Activated T-helper 2 cell treated with anti-CD3 and anti-CD28 coated beads, Interferon-gamma antibody, Interleukin-2, Interleukin-4, amounts not matched to agents 10 μg/mL and 5 μg/mL and 100 μg/mL, durations not matched to agents 14 hours and 24 hours and 36 hours (primary cell): Measurements from ENCODE around the gene CCBE1. TPM values are rescaled to one million over a fixed set of nuclear protein-coding genes. Genes with fewer than 3 reads are reported as not detected.

Experiments
- DNase-seq: peaks from one replicate; pipeline ENCODE4 v3.0.0; 2021; ENCODE audit warnings: low spot score
- H3K27ac Mint-ChIP-seq: one replicate; pipeline ENCODE4 v1.8.0; 2021; ENCODE audit warnings: mixed read lengths
- H3K27me3 Mint-ChIP-seq: one replicate; pipeline ENCODE4 v1.8.0; 2021; ENCODE audit warnings: low read depth, mixed read lengths
- H3K36me3 Mint-ChIP-seq: one replicate; pipeline ENCODE4 v1.8.0; 2021; ENCODE audit warnings: low read depth, mixed read lengths
- H3K4me1 Mint-ChIP-seq: one replicate; pipeline ENCODE4 v1.8.0; 2021; ENCODE audit warnings: low read depth, mixed read lengths
- H3K4me3 Mint-ChIP-seq: one replicate; pipeline ENCODE4 v1.8.0; 2021; ENCODE audit warnings: low read depth, mild to moderate bottlenecking, moderate library complexity, mixed read lengths
- H3K9me3 Mint-ChIP-seq: one replicate; pipeline ENCODE4 v1.8.0; 2021; ENCODE audit warnings: mixed read lengths
- intact Hi-C: fragments of 100-400 bp; cut with micrococcal nuclease; formaldehyde crosslinking; loops from one replicate; pipeline ENCODE4 v1.15.1; 2023
- total RNA-seq: library from RNA; stranded (reverse); gene quantifications from 2 replicates; pipeline ENCODE4 v1.2.3, GENCODE V29; 2022

CCBE1 gene
- total RNA-seq, 1 donor from 2014 or later = not detected

GRCh38 chr18:59484561-59485328, 212.5 kb downstream of the CCBE1 start:
- H3K9me3 Mint-ChIP-seq = no peaks in the 10 kb centered on the region
- H3K27ac Mint-ChIP-seq = no peak overlapping the region
- H3K4me3 Mint-ChIP-seq = no peak overlapping the region
- no peaks in the 10 kb centered on the region for H3K27me3 Mint-ChIP-seq
- H3K36me3 Mint-ChIP-seq = no peaks in the 10 kb centered on the region
- DNase-seq = no peak
- no peaks in the 10 kb centered on the region for H3K4me1 Mint-ChIP-seq
- intact Hi-C loops = no loop called here

- peaks cover 2% of the 10 kb centered on the region for H3K27me3 Mint-ChIP-seq
- intact Hi-C loops = no loop called here
- H3K36me3 Mint-ChIP-seq = no peaks in the 10 kb centered on the region
- no peak overlapping the region for H3K27ac Mint-ChIP-seq
- H3K4me1 Mint-ChIP-seq = no peaks in the 10 kb centered on the region
- no peak overlapping the region for H3K4me3 Mint-ChIP-seq
- DNase-seq = no peak
- no peaks in the 10 kb centered on the region for H3K9me3 Mint-ChIP-seq
Observed at GRCh38 chr18:59484131-59484530, 213.1 kb downstream of the CCBE1 start.

GRCh38 chr18:59481436-59481835, 215.8 kb downstream of the CCBE1 start:
- Mint-ChIP-seq H3K4me3 (no peak overlapping the region), H3K27ac (no peak overlapping the region), H3K4me1 (no peaks in the 10 kb centered on the region), H3K36me3 (no peaks in the 10 kb centered on the region), H3K27me3 (peaks cover 2% of the 10 kb centered on the region), H3K9me3 (no peaks in the 10 kb centered on the region)
- intact Hi-C loops = no loop called here
- no peak for DNase-seq

GRCh38 chr18:59479776-59480175, 217.4 kb downstream of the CCBE1 start:
- H3K9me3 Mint-ChIP-seq = no peaks in the 10 kb centered on the region
- DNase-seq = no peak

GRCh38 chr18:59478591-59478990, 218.6 kb downstream of the CCBE1 start:
- no peaks in the 10 kb centered on the region for H3K4me1 Mint-ChIP-seq
- intact Hi-C loops = no loop called here
- no peak for DNase-seq
- H3K27ac Mint-ChIP-seq = no peak overlapping the region
- H3K36me3 Mint-ChIP-seq = no peaks in the 10 kb centered on the region
- H3K27me3 Mint-ChIP-seq = peaks cover 4% of the 10 kb centered on the region
- no peak overlapping the region for H3K4me3 Mint-ChIP-seq
- H3K9me3 Mint-ChIP-seq = peaks cover 5% of the 10 kb centered on the region

More at GRCh38 chr18:59479776-59480175, 217.4 kb downstream of the CCBE1 start:
- peaks cover 4% of the 10 kb centered on the region for H3K27me3 Mint-ChIP-seq
- no peaks in the 10 kb centered on the region for H3K36me3 Mint-ChIP-seq
- H3K4me3 Mint-ChIP-seq = no peak overlapping the region
- H3K4me1 Mint-ChIP-seq = no peaks in the 10 kb centered on the region
- intact Hi-C loops = no loop called here
- no peak overlapping the region for H3K27ac Mint-ChIP-seq

- H3K9me3 Mint-ChIP-seq = peaks cover 5% of the 10 kb centered on the region
- no peaks in the 10 kb centered on the region for H3K4me1 Mint-ChIP-seq
- no peak overlapping the region for H3K4me3 Mint-ChIP-seq
- no peak for DNase-seq
- H3K27me3 Mint-ChIP-seq = peaks cover 6% of the 10 kb centered on the region
- H3K27ac Mint-ChIP-seq = no peak overlapping the region
- intact Hi-C loops = no loop called here
- H3K36me3 Mint-ChIP-seq = no peaks in the 10 kb centered on the region
Observed at GRCh38 chr18:59477849-59478248, 219.4 kb downstream of the CCBE1 start.

- Mint-ChIP-seq H3K36me3 (no peaks in the 10 kb centered on the region), H3K4me3 (no peak overlapping the region), H3K4me1 (no peaks in the 10 kb centered on the region), H3K27ac (no peak overlapping the region), H3K27me3 (peaks cover 2% of the 10 kb centered on the region), H3K9me3 (peaks cover 5% of the 10 kb centered on the region)
- DNase-seq = no peak
- intact Hi-C loops = no loop called here
Observed at GRCh38 chr18:59470561-59471121, 226.6 kb downstream of the CCBE1 start.

- no peak overlapping the region for H3K4me3 Mint-ChIP-seq
- peaks cover 5% of the 10 kb centered on the region for H3K9me3 Mint-ChIP-seq
- intact Hi-C loops = no loop called here
- no peak overlapping the region for H3K27ac Mint-ChIP-seq
- H3K36me3 Mint-ChIP-seq = no peaks in the 10 kb centered on the region
- no peaks in the 10 kb centered on the region for H3K4me1 Mint-ChIP-seq
- H3K27me3 Mint-ChIP-seq = peaks cover 2% of the 10 kb centered on the region
- no peak for DNase-seq
Observed at GRCh38 chr18:59469463-59470180, 227.6 kb downstream of the CCBE1 start.

- no peak for DNase-seq
- H3K27me3 Mint-ChIP-seq = peaks cover 2% of the 10 kb centered on the region
- H3K36me3 Mint-ChIP-seq = no peaks in the 10 kb centered on the region
Observed at GRCh38 chr18:59468821-59469220, 228.4 kb downstream of the CCBE1 start.

GRCh38 chr18:59467497-59467896, 229.7 kb downstream of the CCBE1 start:
- no peaks in the 10 kb centered on the region for H3K4me1 Mint-ChIP-seq
- no peak for DNase-seq
- no peak overlapping the region for H3K27ac Mint-ChIP-seq
- H3K27me3 Mint-ChIP-seq = no peaks in the 10 kb centered on the region
- no peaks in the 10 kb centered on the region for H3K9me3 Mint-ChIP-seq
- intact Hi-C loops = no loop called here
- H3K36me3 Mint-ChIP-seq = no peaks in the 10 kb centered on the region
- H3K4me3 Mint-ChIP-seq = no peak overlapping the region

More at GRCh38 chr18:59468821-59469220, 228.4 kb downstream of the CCBE1 start:
- no peak overlapping the region for H3K4me3 Mint-ChIP-seq
- H3K27ac Mint-ChIP-seq = no peak overlapping the region
- no peaks in the 10 kb centered on the region for H3K4me1 Mint-ChIP-seq
- intact Hi-C loops = no loop called here
- peaks cover 2% of the 10 kb centered on the region for H3K9me3 Mint-ChIP-seq

- Mint-ChIP-seq H3K27ac (no peak overlapping the region), H3K9me3 (no peaks in the 10 kb centered on the region), H3K27me3 (no peaks in the 10 kb centered on the region), H3K36me3 (no peaks in the 10 kb centered on the region), H3K4me3 (no peak overlapping the region), H3K4me1 (no peaks in the 10 kb centered on the region)
- intact Hi-C loops = no loop called here
- DNase-seq = no peak
Observed at GRCh38 chr18:59466980-59467379, 230.2 kb downstream of the CCBE1 start.

GRCh38 chr18:59464486-59464885, 232.7 kb downstream of the CCBE1 start:
- Mint-ChIP-seq H3K27me3 (no peaks in the 10 kb centered on the region), H3K4me3 (no peak overlapping the region), H3K4me1 (no peaks in the 10 kb centered on the region), H3K27ac (no peak overlapping the region), H3K36me3 (no peaks in the 10 kb centered on the region), H3K9me3 (no peaks in the 10 kb centered on the region)
- intact Hi-C loops = no loop called here
- DNase-seq = no peak

GRCh38 chr18:59461171-59461570, 236.1 kb downstream of the CCBE1 start:
- H3K27ac Mint-ChIP-seq = no peak overlapping the region
- peaks cover 4% of the 10 kb centered on the region for H3K27me3 Mint-ChIP-seq
- no peaks in the 10 kb centered on the region for H3K4me1 Mint-ChIP-seq
- no peaks in the 10 kb centered on the region for H3K36me3 Mint-ChIP-seq
- no peak overlapping the region for H3K4me3 Mint-ChIP-seq
- H3K9me3 Mint-ChIP-seq = no peaks in the 10 kb centered on the region
- no peak for DNase-seq
- intact Hi-C loops = no loop called here
